Mesenchymal stem cell (in vitro differentiated cells and primary cell): ENCODE results near the gene CDCA8.
A peak's percentile ranks its signal among the peaks of the same experiment; 100 is the strongest.
"Not testable (repeated sequence)": the region's sequence is repeated elsewhere in the genome, so short reads cannot be mapped to it uniquely, and the experiment has no call there.

Experiments
- DNase-seq: peaks from one replicate; pipeline ENCODE4 v3.0.0-alpha.2; 2013
- H2AFZ ChIP-seq: one replicate; pipeline ENCODE4 v1.6.1; 2013; ENCODE audit warnings: low read depth, mild to moderate bottlenecking, control low read depth, inconsistent platforms, low read length, moderate library complexity
- H2AK5ac ChIP-seq: 2 replicates; pipeline ENCODE4 v1.6.1; 2013; ENCODE audit warnings: low read length, moderate library complexity, mild to moderate bottlenecking, inconsistent platforms; ENCODE audit not compliant: severe bottlenecking
- H2BK120ac ChIP-seq: one replicate; pipeline ENCODE4 v1.6.1; 2013; ENCODE audit warnings: low read depth, mild to moderate bottlenecking, inconsistent platforms, low read length, moderate library complexity
- H2BK12ac ChIP-seq, 2 experiments: one replicate each; pipeline ENCODE4 v1.6.1; 2013; ENCODE audit warnings: inconsistent platforms in 2 of 2, low read length in 2 of 2, mild to moderate bottlenecking in 2 of 2, moderate library complexity in 2 of 2, control low read depth in 1 of 2
- H2BK15ac ChIP-seq: one replicate; pipeline ENCODE4 v1.6.1; 2013; ENCODE audit warnings: mild to moderate bottlenecking, low read depth, inconsistent platforms; ENCODE audit not compliant: poor library complexity, severe bottlenecking
- H2BK5ac ChIP-seq: 2 replicates; pipeline ENCODE4 v1.6.1; 2013; ENCODE audit warnings: low read depth, mild to moderate bottlenecking, low read length, control low read depth, inconsistent platforms; ENCODE audit not compliant: poor library complexity, severe bottlenecking
- H3K14ac ChIP-seq, 2 experiments: one replicate each; pipeline ENCODE4 v1.6.1; 2013; ENCODE audit warnings: inconsistent platforms in 2 of 2, low read length in 2 of 2, control low read depth in 1 of 2, mild to moderate bottlenecking in 1 of 2, moderate library complexity in 1 of 2
- H3K18ac ChIP-seq, 2 experiments: one replicate each; pipeline ENCODE4 v1.6.1; 2013; ENCODE audit warnings: inconsistent platforms in 2 of 2, low read length in 2 of 2, control low read depth in 1 of 2, low read depth in 1 of 2, mild to moderate bottlenecking in 1 of 2
- H3K23ac ChIP-seq, 2 experiments: one replicate each; pipeline ENCODE4 v1.6.1; 2013; ENCODE audit warnings: inconsistent platforms in 2 of 2, low read length in 2 of 2, mild to moderate bottlenecking in 2 of 2, moderate library complexity in 2 of 2, control low read depth in 1 of 2
- H3K27ac ChIP-seq: 2 replicates; pipeline ENCODE4 v1.5.1; 2013; ENCODE audit warnings: mild to moderate bottlenecking, moderate library complexity, low read length, control low read depth, inconsistent platforms; ENCODE audit not compliant: poor library complexity, severe bottlenecking
- H3K27me3 ChIP-seq, 2 experiments: 2 replicates each; pipeline versions ENCODE4 v1.6.1 to v1.7.0; 2013; ENCODE audit warnings: low read length in 2 of 2, mild to moderate bottlenecking in 2 of 2, moderate library complexity in 2 of 2, control low read depth in 1 of 2, inconsistent platforms in 1 of 2; ENCODE audit not compliant: control insufficient read depth in 1 of 2, insufficient read depth in 1 of 2
- H3K36me3 ChIP-seq, 2 experiments: 2 replicates each; pipeline versions ENCODE4 v1.6.1 to v1.7.0; 2013; ENCODE audit warnings: low read length in 2 of 2, control low read depth in 1 of 2, inconsistent platforms in 1 of 2, low read depth in 1 of 2, mild to moderate bottlenecking in 1 of 2; ENCODE audit not compliant: insufficient read depth in 2 of 2, control insufficient read depth in 1 of 2
- H3K4ac ChIP-seq, 2 experiments: one replicate each; pipeline ENCODE4 v1.6.1; 2013; ENCODE audit warnings: inconsistent platforms in 2 of 2, low read length in 2 of 2, mild to moderate bottlenecking in 2 of 2, moderate library complexity in 2 of 2, control low read depth in 1 of 2, low read depth in 1 of 2
- H3K4me1 ChIP-seq: 2 replicates; pipeline ENCODE4 v1.6.1; 2013; ENCODE audit warnings: low read depth, low read length, control low read depth; ENCODE audit not compliant: control insufficient read depth, insufficient read depth
- H3K4me2 ChIP-seq: 2 replicates; pipeline ENCODE4 v1.6.1; 2013; ENCODE audit warnings: low read length, mild to moderate bottlenecking, inconsistent platforms; ENCODE audit not compliant: poor library complexity, severe bottlenecking
- H3K4me3 ChIP-seq, 2 experiments: 2 replicates each; pipeline versions ENCODE4 v1.5.1 to v1.7.0; 2013; ENCODE audit warnings: low read length in 2 of 2, mild to moderate bottlenecking in 2 of 2, control low read depth in 1 of 2, low read depth in 1 of 2; ENCODE audit not compliant: insufficient read depth in 1 of 2
- H3K79me1 ChIP-seq: replicated peaks from 2 replicates; pipeline ENCODE4 v1.6.1; 2013; ENCODE audit warnings: mild to moderate bottlenecking, control low read depth, low read length, inconsistent platforms; ENCODE audit not compliant: poor library complexity, severe bottlenecking
- H3K9ac ChIP-seq: 2 replicates; pipeline ENCODE4 v1.7.0; 2013; ENCODE audit warnings: mild to moderate bottlenecking, low read length, moderate library complexity
- H3K9me3 ChIP-seq: 2 replicates; pipeline ENCODE4 v1.7.0; 2013; ENCODE audit warnings: mild to moderate bottlenecking, low read length; ENCODE audit not compliant: control insufficient read depth
- H4K8ac ChIP-seq: one replicate; pipeline ENCODE4 v1.6.1; 2013; ENCODE audit warnings: inconsistent platforms, mild to moderate bottlenecking, low read length, moderate library complexity
- H4K91ac ChIP-seq: one replicate; pipeline ENCODE4 v1.6.1; 2013; ENCODE audit warnings: mild to moderate bottlenecking, low read length, inconsistent platforms
- WGBS: methylation state at CpG from one replicate; pipeline ENCODE4 v1.1.7; 2013; ENCODE audit warnings: mixed read lengths; 5-methylcytosine and 5-hydroxymethylcytosine counted together

Gene CDCA8

DNA sequence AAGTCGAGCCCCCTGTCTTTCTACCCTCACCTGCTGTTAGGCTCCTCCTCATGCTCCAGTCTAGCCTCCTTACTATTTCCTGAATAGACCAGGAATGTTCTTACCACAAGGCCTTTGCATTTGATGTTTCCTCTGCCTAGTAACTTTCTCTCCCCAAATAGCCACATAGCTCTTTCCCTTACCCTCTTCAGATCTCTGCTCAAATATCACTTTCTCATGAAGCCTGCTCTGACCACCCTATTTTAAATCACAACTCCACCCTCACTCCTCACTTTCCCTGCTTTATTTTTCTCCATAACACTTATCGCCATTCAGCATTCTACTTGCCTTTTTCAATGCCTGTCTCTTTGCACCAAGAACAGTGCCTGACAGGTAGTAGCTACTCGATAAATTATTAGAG, 6.6 kb upstream of the CDCA8 start:
- no peak overlapping the region for H2BK120ac ChIP-seq
- peaks cover 13% of the 10 kb centered on the region for H3K79me1 ChIP-seq
- no peak overlapping the region for H3K14ac ChIP-seq
- no peak overlapping the region for H3K4me2 ChIP-seq
- no peak overlapping the region for H2BK5ac ChIP-seq
- H3K27me3 ChIP-seq: no peaks in the 10 kb centered on the region
- H2AK5ac ChIP-seq: no peak overlapping the region
- WGBS: 91% methylated on average over 3 of the region's 3 CpGs
- no peak overlapping the region for H2BK12ac ChIP-seq
- no peak overlapping the region for H3K4me3 ChIP-seq
- no peak overlapping the region for H4K91ac ChIP-seq
- H3K23ac ChIP-seq: no peak overlapping the region
- H3K4ac ChIP-seq: no peak overlapping the region
- no peak overlapping the region for H2BK15ac ChIP-seq
- no peak for DNase-seq
- H3K4me1 ChIP-seq: peaks cover 6% of the 10 kb centered on the region
- no peaks in the 10 kb centered on the region for H3K9me3 ChIP-seq
- no peak overlapping the region for H3K27ac ChIP-seq
- no peak overlapping the region for H4K8ac ChIP-seq
- peaks cover 30 to 62% of the 10 kb centered on the region in 2 experiments for H3K36me3 ChIP-seq
- H3K18ac ChIP-seq: no peak overlapping the region
- H3K9ac ChIP-seq: no peak overlapping the region
- no peak overlapping the region for H2AFZ ChIP-seq

DNA sequence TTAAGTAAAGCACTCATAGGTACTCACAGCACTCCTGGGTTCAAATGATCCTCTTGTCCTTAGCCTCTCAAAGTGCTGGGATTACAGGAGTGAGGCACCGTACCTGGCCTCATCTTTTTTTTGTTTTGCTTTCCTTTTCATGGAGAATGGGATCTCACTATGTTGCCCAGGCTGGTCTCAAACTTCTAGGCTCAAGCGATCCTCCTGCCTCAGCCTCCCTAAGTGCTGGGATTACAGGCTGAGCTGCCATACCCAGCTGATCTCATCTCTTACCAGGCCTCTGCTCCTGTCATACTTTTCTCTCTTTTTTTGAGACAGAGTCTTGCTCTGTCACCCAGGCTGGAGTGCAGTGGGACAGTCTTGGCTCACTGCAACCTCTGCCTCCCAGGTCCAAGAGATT, 4.6 kb upstream of the CDCA8 start:
- WGBS: 96% methylated on average over 2 of the region's 2 CpGs
- not testable (repeated sequence) for H2BK120ac ChIP-seq, H2BK15ac ChIP-seq, H2BK12ac ChIP-seq, H4K8ac ChIP-seq, H3K23ac ChIP-seq, H3K27ac ChIP-seq, H3K4me2 ChIP-seq, H3K4me3 ChIP-seq, DNase-seq, H2BK5ac ChIP-seq, H4K91ac ChIP-seq, H3K4ac ChIP-seq, H3K9me3 ChIP-seq, H3K27me3 ChIP-seq, H3K9ac ChIP-seq, H2AK5ac ChIP-seq, H3K18ac ChIP-seq, H3K14ac ChIP-seq, H2AFZ ChIP-seq
- Histone ChIP-seq H3K4me1 (peaks cover 16% of the 10 kb centered on the region), H3K79me1 (peaks cover 28% of the 10 kb centered on the region), H3K36me3 (peaks cover 25 to 44% of the 10 kb centered on the region in 2 experiments)

DNA sequence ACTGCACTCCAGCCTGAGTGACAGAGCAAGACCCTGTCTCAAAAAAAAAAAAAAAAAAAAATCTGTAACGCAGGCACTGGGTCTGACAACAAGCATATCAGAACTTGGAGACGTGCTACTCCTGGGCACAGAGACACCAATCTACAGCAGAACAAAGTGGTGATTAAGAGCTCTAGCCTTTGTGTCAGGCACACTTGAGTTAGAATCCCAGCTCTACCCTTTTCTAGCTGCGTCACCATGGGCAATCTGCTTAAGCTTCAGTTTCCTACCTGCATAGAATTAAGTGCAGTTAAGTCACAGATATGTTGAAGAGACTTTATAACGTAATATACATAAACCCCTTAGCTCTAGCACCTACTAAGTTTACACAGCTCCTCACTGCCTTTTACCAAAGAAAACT, 3.4 kb upstream of the CDCA8 start:
- Histone ChIP-seq H3K27me3 (no peaks in the 10 kb centered on the region), H3K9ac (peak overlapping the region; percentile 92), H2BK120ac (no peak overlapping the region), H3K4me1 (peaks cover 20% of the 10 kb centered on the region), H3K4me3 (peak overlapping the region in 1 of 2 experiments; percentile 98), H3K14ac (no peak overlapping the region), H3K4ac (no peak overlapping the region), H2BK5ac (no peak overlapping the region), H2BK15ac (no peak overlapping the region), H2AK5ac (no peak overlapping the region), H2AFZ (no peak overlapping the region), H3K18ac (no peak overlapping the region), H3K9me3 (no peaks in the 10 kb centered on the region), H3K4me2 (no peak overlapping the region), H3K27ac (no peak overlapping the region), H3K79me1 (peaks cover 30% of the 10 kb centered on the region), H3K23ac (no peak overlapping the region), H2BK12ac (no peak overlapping the region), H4K8ac (no peak overlapping the region), H3K36me3 (peaks cover 20 to 33% of the 10 kb centered on the region in 2 experiments), H4K91ac (no peak overlapping the region)
- no peak for DNase-seq
- WGBS: 96% methylated on average over 3 of the region's 4 CpGs

DNA sequence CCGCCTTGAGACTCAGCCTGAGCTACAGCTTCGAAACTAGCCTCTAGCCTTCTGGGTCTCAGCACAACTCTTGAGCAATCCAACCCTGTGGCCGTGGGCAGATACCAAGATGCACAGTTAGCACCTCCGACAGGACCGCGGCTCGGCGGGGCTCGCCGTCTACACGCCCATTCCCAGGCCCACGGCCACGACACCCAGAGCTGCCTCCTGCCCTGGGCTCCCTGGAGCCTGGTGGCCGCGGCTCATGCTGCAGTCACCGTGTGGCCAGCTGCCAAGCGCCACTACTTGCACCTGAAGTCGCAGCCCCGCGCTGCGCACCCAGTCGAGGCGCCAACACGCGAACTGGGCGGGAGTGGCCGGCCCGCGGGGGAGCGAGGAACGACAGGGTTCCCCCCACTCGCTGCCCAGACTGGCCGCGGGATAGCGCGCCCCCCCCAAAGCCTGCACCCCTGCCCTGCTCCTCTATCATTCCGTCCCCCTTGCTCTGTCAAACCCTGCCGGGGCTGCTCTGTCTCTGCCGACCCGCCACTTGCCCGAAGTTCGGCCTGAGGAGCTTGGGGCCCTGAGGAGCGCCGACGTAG, 729 bp upstream of the CDCA8 start:
- Histone ChIP-seq H3K4me3 (peak overlapping the region; percentile 89 to 98), H3K4ac (peak overlapping the region; percentile 66 to 69), H2AFZ (peak overlapping the region; percentile 99), H3K9me3 (no peaks in the 10 kb centered on the region), H3K79me1 (peaks cover 39% of the 10 kb centered on the region), H3K9ac (peak overlapping the region; percentile 89), H3K4me2 (peak overlapping the region; percentile 99), H3K27ac (no peak overlapping the region), H2BK12ac (peak overlapping the region in 1 of 2 experiments; percentile 67), H3K23ac (peak overlapping the region; percentile 4 to 79), H2AK5ac (no peak overlapping the region), H2BK15ac (peak overlapping the region; percentile 73), H2BK5ac (no peak overlapping the region), H2BK120ac (peak overlapping the region; percentile 52), H4K8ac (peak overlapping the region; percentile 93), H4K91ac (peak overlapping the region; percentile 78), H3K18ac (peak overlapping the region; percentile 86 to 87), H3K27me3 (no peaks in the 10 kb centered on the region), H3K14ac (peak overlapping the region in 1 of 2 experiments; percentile 90), H3K36me3 (peaks cover 7 to 17% of the 10 kb centered on the region in 2 experiments), H3K4me1 (peaks cover 20% of the 10 kb centered on the region)
- DNase-seq: peak; percentile 72
- 3% methylated on average over 45 of the region's 45 CpGs for WGBS
